ENCODE data around the gene PHACTR1. TPM values are rescaled to one million over a fixed set of nuclear protein-coding genes. Genes with fewer than 3 reads are reported as not detected.

PHACTR1 gene
- total and polyA plus RNA-seq, 7 donors: 0.04 to 3.0 (median 0.85) TPM

GRCh38 chr6:13089296-13089994, 372.9 kb downstream of the PHACTR1 start:
- no peak for TF ChIP-seq CTCF (IDR thresholded peaks at IDR 0.05)
- WGBS, 3 donors: 77 to 86% (median 82%) methylated on average over 7 of the region's 7 CpGs
- intact Hi-C loops (cut with DNase I): no loop called here
- no peaks in the 10 kb centered on the region for H3K4me1 ChIP-seq
- H3K27me3 ChIP-seq (ENCODE audit: insufficient read depth in 3 of 3, low read length in 2 of 3): no peaks in the 10 kb centered on the region
- H3K27ac ChIP-seq: no peak overlapping the region
- no peaks in the 10 kb centered on the region for H3K9me3 ChIP-seq
- no peaks in the 10 kb centered on the region for H3K36me3 ChIP-seq (ENCODE audit: insufficient read depth in 1 of 2, low read depth in 1 of 2)
- no peak overlapping the region for H3K4me3 ChIP-seq
- DNase-seq: no peak
- ATAC-seq: no peak

GRCh38 chr6:13091192-13091591, 374.6 kb downstream of the PHACTR1 start:
- TF ChIP-seq CTCF (IDR thresholded peaks at IDR 0.05): no peak
- Histone ChIP-seq H3K4me3 (no peak overlapping the region), H3K36me3 (ENCODE audit: insufficient read depth in 1 of 2, low read depth in 1 of 2) (no peaks in the 10 kb centered on the region), H3K27ac (no peak overlapping the region), H3K9me3 (no peaks in the 10 kb centered on the region), H3K4me1 (no peaks in the 10 kb centered on the region), H3K27me3 (ENCODE audit: insufficient read depth in 3 of 3, low read length in 2 of 3) (no peaks in the 10 kb centered on the region)
- intact Hi-C loops (cut with DNase I): no loop called here
- DNase-seq (peak in 1 of 2 donors; percentile 37), ATAC-seq (peak in 2 of 4 donors; percentile 14 to 27)
- 48 to 60% (median 54%) methylated on average over 6 of the region's 6 CpGs for WGBS, 3 donors

GRCh38 chr6:13094781-13095425, 378.3 kb downstream of the PHACTR1 start:
- 65 to 72% (median 65%) methylated on average over 3 of the region's 3 CpGs for WGBS, 3 donors
- TF ChIP-seq CTCF (IDR thresholded peaks at IDR 0.05): no peak
- no peak for ATAC-seq
- DNase-seq: no peak
- Histone ChIP-seq H3K4me3 (no peak overlapping the region), H3K27ac (no peak overlapping the region), H3K4me1 (no peaks in the 10 kb centered on the region), H3K36me3 (ENCODE audit: insufficient read depth in 1 of 2, low read depth in 1 of 2) (no peaks in the 10 kb centered on the region), H3K27me3 (ENCODE audit: insufficient read depth in 3 of 3, low read length in 2 of 3) (no peaks in the 10 kb centered on the region), H3K9me3 (no peaks in the 10 kb centered on the region)
- intact Hi-C loops (cut with DNase I): no loop called here

GRCh38 chr6:13096084-13096483, 379.5 kb downstream of the PHACTR1 start:
- H3K36me3 ChIP-seq (ENCODE audit: insufficient read depth in 1 of 2, low read depth in 1 of 2): no peaks in the 10 kb centered on the region
- DNase-seq (no peak), ATAC-seq (no peak)
- 83 to 85% (median 83%) methylated on average over 3 of the region's 3 CpGs for WGBS, 3 donors
- no peaks in the 10 kb centered on the region for H3K9me3 ChIP-seq
- H3K27me3 ChIP-seq (ENCODE audit: insufficient read depth in 3 of 3, low read length in 2 of 3): no peaks in the 10 kb centered on the region
- no peaks in the 10 kb centered on the region for H3K4me1 ChIP-seq
- H3K4me3 ChIP-seq: no peak overlapping the region
- no peak for TF ChIP-seq CTCF (IDR thresholded peaks at IDR 0.05)
- no peak overlapping the region for H3K27ac ChIP-seq
- intact Hi-C loops (cut with DNase I): no loop called here
